HEK293T (cell line): ENCODE results near the gene GPR137B.

Source experiments
- ARNT ChIP-seq: fragments of 450-650 bp; IDR thresholded peaks from 2 replicates; pipeline ENCODE4 v1.6.1; 2017; ENCODE audit warnings: mild to moderate bottlenecking
- BHLHE40 ChIP-seq: fragments of 450-650 bp; IDR thresholded peaks from 2 replicates; pipeline ENCODE4 v1.6.1; 2016; ENCODE audit warnings: mild to moderate bottlenecking, moderate library complexity, borderline replicate concordance
- FOXA1 ChIP-seq: fragments of 450-650 bp; IDR thresholded peaks from 2 replicates; pipeline ENCODE4 v1.6.1; 2016; ENCODE audit warnings: mild to moderate bottlenecking
- FOXK2 ChIP-seq: fragments of 450-650 bp; IDR thresholded peaks from 2 replicates; pipeline ENCODE4 v1.6.1; 2016; ENCODE audit warnings: mild to moderate bottlenecking
- HDGF ChIP-seq: fragments of 450-650 bp; IDR thresholded peaks from 2 replicates; pipeline ENCODE4 v1.6.1; 2017; ENCODE audit warnings: antibody characterized with exemption, borderline replicate concordance
- L3MBTL2 ChIP-seq: fragments of 450-650 bp; conservative IDR thresholded peaks from 2 replicates; pipeline ENCODE4 v1.6.1; 2016; ENCODE audit warnings: mild to moderate bottlenecking
- PKNOX1 ChIP-seq: fragments of 450-650 bp; IDR thresholded peaks from 2 replicates; pipeline ENCODE4 v1.6.1; 2016
- SP1 ChIP-seq: fragments of 450-650 bp; IDR thresholded peaks from 2 replicates; pipeline ENCODE4 v1.6.1; 2017
- SUZ12 ChIP-seq: fragments of 450-650 bp; IDR thresholded peaks from 2 replicates; pipeline ENCODE4 v1.6.1; 2016; ENCODE audit warnings: mild to moderate bottlenecking
- TARDBP ChIP-seq: fragments of 450-650 bp; IDR thresholded peaks from 2 replicates; pipeline ENCODE4 v1.6.1; 2016

GRCh38 chr1:236147521-236148469, 5.5 kb downstream of the GPR137B start:
- no peak for TF ChIP-seq ARNT
- no peak for TF ChIP-seq L3MBTL2
- no peak for TF ChIP-seq BHLHE40
- TF ChIP-seq PKNOX1: no peak
- no peak for TF ChIP-seq SP1
- TF ChIP-seq TARDBP: no peak
- no peak for TF ChIP-seq FOXK2
- TF ChIP-seq HDGF: no peak
- TF ChIP-seq FOXA1: no peak
- TF ChIP-seq SUZ12: no peak
